ENCODE measurements around the gene PPT1. TPM values are rescaled to one million over a fixed set of nuclear protein-coding genes. Genes with fewer than 3 reads are reported as not detected.

Gene PPT1
- total and polyA plus RNA-seq, 2 of the 13 experiments (the other 11 are each of a cell fraction or from before 2014, with no cell fraction given): 129 TPM

- Histone ChIP-seq H3K36me3 (replicated peaks in 1 of 2; ENCODE audit: control insufficient read depth in 1 of 2, insufficient read depth in 2 of 2, low read length in 2 of 2) (no peaks in the 10 kb centered on the region), H4K20me1 (ENCODE audit: insufficient read depth, low read length) (no peaks in the 10 kb centered on the region), H3K27me3 (ENCODE audit: control insufficient read depth in 1 of 2, insufficient read depth in 2 of 2, low read length in 2 of 2) (peaks cover 0 to 1% of the 10 kb centered on the region in 2 experiments; a peak in 1 of 5 replicates), H3K4me1 (ENCODE audit: insufficient read depth, low read length) (no peaks in the 10 kb centered on the region), H2AFZ (ENCODE audit: low read length) (no peak overlapping the region), H3K9me3 (ENCODE audit: low read length) (no peaks in the 10 kb centered on the region), H3K4me3 (replicated peaks in 1 of 3; ENCODE audit: insufficient read depth in 1 of 3, low read depth in 2 of 3, low read length in 3 of 3) (no peak overlapping the region), H3K9ac (ENCODE audit: insufficient read depth, low read depth, low read length) (no peak overlapping the region), H3K4me2 (ENCODE audit: low read depth, low read length) (no peak overlapping the region), H3K27ac (ENCODE audit: extremely low read length, insufficient read depth, low read length) (no peak overlapping the region), H3K79me2 (ENCODE audit: insufficient read depth, low read length) (no peaks in the 10 kb centered on the region)
- no TSS peak for BruUV-seq (replicated peaks)
- intact Hi-C loops (cut with micrococcal nuclease; ENCODE audit: unreplicated experiment) (no loop called here), in situ Hi-C loops (cut with HindIII; ENCODE audit: extremely low pct_ligation_motif_present, low pct_unique_long_range_greater_than_20kb) (no loop called here)
- FAIRE-seq (no peak), DNase-seq (ENCODE audit: low spot score) (no peak), ATAC-seq (no peak)
- CTCF ChIA-PET (ENCODE audit: low intra/inter-chr PET ratio, low total read pairs): no interaction called here
- TF ChIP-seq THAP7 (CRISPR knock-in tag; IDR thresholded peaks at IDR 0.05) (no peak), ZBTB7A (CRISPR knock-in tag; IDR thresholded peaks at IDR 0.05) (no peak), BCL6 (CRISPR knock-in tag; IDR thresholded peaks at IDR 0.05) (peak; percentile 63), ZBTB42 (CRISPR knock-in tag; IDR thresholded peaks at IDR 0.05) (no peak), NFRKB (IDR thresholded peaks at IDR 0.05) (no peak), RXRB (CRISPR knock-in tag; IDR thresholded peaks at IDR 0.05; ENCODE audit: borderline replicate concordance) (no peak), ZBTB40 (IDR thresholded peaks at IDR 0.05) (no peak), ZBTB40 (CRISPR knock-in tag; IDR thresholded peaks at IDR 0.05) (no peak), TRIM24 (CRISPR knock-in tag; IDR thresholded peaks at IDR 0.05) (no peak)
- POLR2A ChIA-PET: no interaction called here
Observed at GRCh38 chr1:40122855-40123254, 25.8 kb upstream of the PPT1 start.
